Thyroid gland (tissue), 4 donors: Measurements from ENCODE around the gene SLC25A27. TPM values are rescaled to one million over a fixed set of nuclear protein-coding genes. Genes with fewer than 3 reads are reported as not detected.

ENCODE experiments used
- DNase-seq, 2 donors: peaks; one replicate each; pipeline ENCODE4 v3.0.0-alpha.2; 2019
- H3K27ac ChIP-seq, 3 donors: fragments of 200-600 bp; sonication (generic); 1 replicate in 2 of 3; 2 replicates in 1 of 3; pipeline ENCODE4 v1.5.1; 2016 to 2019; ENCODE audit warnings: mild to moderate bottlenecking in 1 of 3, moderate library complexity in 1 of 3
- H3K27me3 ChIP-seq: fragments of 200-600 bp; sonication (generic); one replicate; pipeline ENCODE4 v1.5.1; 2019
- H3K36me3 ChIP-seq, 2 donors: fragments of 200-600 bp; sonication (generic); one replicate each; pipeline ENCODE4 v1.5.1; 2016 to 2019
- H3K4me1 ChIP-seq, 2 donors: fragments of 200-600 bp; sonication (generic); one replicate each; pipeline ENCODE4 v1.5.1; 2017 to 2019
- H3K4me3 ChIP-seq, 3 donors: fragments of 200-600 bp; sonication (generic); replicated peaks in 1 of 3; 1 replicate in 2 of 3; 2 replicates in 1 of 3; pipeline ENCODE4 v1.5.1; 2016; ENCODE audit warnings: mild to moderate bottlenecking in 1 of 3
- H3K9me3 ChIP-seq: fragments of 200-600 bp; sonication (generic); one replicate; pipeline ENCODE4 v1.5.1; 2017
- POLR2A ChIP-seq, 2 donors: fragments of 450-650 bp; IDR thresholded peaks; one replicate each; pipeline ENCODE4 v1.6.1; 2017; ENCODE audit warnings: antibody characterized with exemption in 2 of 2, mild to moderate bottlenecking in 2 of 2, moderate library complexity in 1 of 2
- WGBS, 2 donors: methylation state at CpG; one replicate each; pipeline ENCODE4 v1.1.5; 2017; 5-methylcytosine and 5-hydroxymethylcytosine counted together
- intact Hi-C: fragments of 100-400 bp; cut with DNase I; formaldehyde crosslinking; loops from one replicate; pipeline ENCODE4 v1.15.1; 2023
- total RNA-seq, 4 donors: library from RNA; depleted of rRNA; stranded (reverse); fragments of >200 nt; gene quantifications; one replicate each; pipeline ENCODE4 v1.2.3, GENCODE V29; 2016
- TF ChIP-seq, protein P1 (sequence below), 6 experiments: fragments of 200-600 bp in 3 of 6; fragments of 450-650 bp in 3 of 6; sonication (generic) in 3 of 6; IDR thresholded peaks; one replicate each; pipeline ENCODE4 v1.5.1; 2016 to 2019; ENCODE audit warnings: antibody characterized with exemption in 6 of 6, mild to moderate bottlenecking in 2 of 6, inconsistent platforms in 1 of 6, moderate library complexity in 1 of 6

The SLC25A27 gene
- total RNA-seq, 4 donors from 2014 or later = 26.6 to 81.4 (median 46.5) TPM

DNA sequence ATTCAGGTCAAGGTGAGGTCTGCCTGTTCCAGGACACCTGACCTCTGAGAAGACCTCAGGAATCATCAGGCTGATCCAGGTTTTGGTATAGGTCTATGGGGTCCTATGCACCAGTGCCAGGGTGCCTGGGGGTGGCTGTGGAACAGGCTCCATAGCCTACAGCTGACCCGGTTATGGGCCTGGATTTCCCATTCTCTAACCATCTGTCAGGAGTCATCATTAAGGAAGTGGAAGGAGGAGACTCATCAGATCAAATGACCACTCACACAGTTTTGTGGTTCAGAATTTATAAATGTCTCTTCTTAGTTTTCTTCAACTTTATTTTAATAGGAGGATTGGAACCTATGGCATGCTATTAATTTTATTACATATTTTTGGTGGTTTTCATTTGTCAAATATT lies 67.6 kb downstream of the SLC25A27 start:
- no peak for DNase-seq
- Histone ChIP-seq H3K9me3 (no peaks in the 10 kb centered on the region), H3K27ac (no peak overlapping the region), H3K36me3 (no peaks in the 10 kb centered on the region), H3K4me1 (no peaks in the 10 kb centered on the region), H3K4me3 (no peak overlapping the region), H3K27me3 (no peaks in the 10 kb centered on the region)
- TF ChIP-seq, protein P1, sequence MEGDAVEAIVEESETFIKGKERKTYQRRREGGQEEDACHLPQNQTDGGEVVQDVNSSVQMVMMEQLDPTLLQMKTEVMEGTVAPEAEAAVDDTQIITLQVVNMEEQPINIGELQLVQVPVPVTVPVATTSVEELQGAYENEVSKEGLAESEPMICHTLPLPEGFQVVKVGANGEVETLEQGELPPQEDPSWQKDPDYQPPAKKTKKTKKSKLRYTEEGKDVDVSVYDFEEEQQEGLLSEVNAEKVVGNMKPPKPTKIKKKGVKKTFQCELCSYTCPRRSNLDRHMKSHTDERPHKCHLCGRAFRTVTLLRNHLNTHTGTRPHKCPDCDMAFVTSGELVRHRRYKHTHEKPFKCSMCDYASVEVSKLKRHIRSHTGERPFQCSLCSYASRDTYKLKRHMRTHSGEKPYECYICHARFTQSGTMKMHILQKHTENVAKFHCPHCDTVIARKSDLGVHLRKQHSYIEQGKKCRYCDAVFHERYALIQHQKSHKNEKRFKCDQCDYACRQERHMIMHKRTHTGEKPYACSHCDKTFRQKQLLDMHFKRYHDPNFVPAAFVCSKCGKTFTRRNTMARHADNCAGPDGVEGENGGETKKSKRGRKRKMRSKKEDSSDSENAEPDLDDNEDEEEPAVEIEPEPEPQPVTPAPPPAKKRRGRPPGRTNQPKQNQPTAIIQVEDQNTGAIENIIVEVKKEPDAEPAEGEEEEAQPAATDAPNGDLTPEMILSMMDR (IDR thresholded peaks at IDR 0.05) = no peak
- no peak for TF ChIP-seq POLR2A (IDR thresholded peaks at IDR 0.05)
- WGBS, 2 donors = 85 to 94% methylated on average over 1 of the region's 1 CpG
- intact Hi-C loops = no loop called here

Other genes with a start within 250 kb of the SLC25A27 start
- gene RCAN2, start 161.5 kb upstream of the SLC25A27 start, total RNA-seq = 10 to 100 TPM; 14.0 to 33.2 (median 23.3) TPM
- gene CYP39A1, start 157 bp upstream of the SLC25A27 start, total RNA-seq = 10 to 100 TPM in 3 of 4 donors, 1 to 10 TPM in 1; 6.3 to 18.3 (median 13.0) TPM
- 1 to 10 TPM in 3 of 4 donors, under 1 TPM in 1; 0.88 to 1.8 (median 1.4) TPM for gene TDRD6, start 34.9 kb downstream of the SLC25A27 start, total RNA-seq
- gene PLA2G7, start 82.4 kb downstream of the SLC25A27 start, total RNA-seq = 10 to 100 TPM; 10.0 to 14.3 (median 11.6) TPM
- not detected for gene ANKRD66, start 94.0 kb downstream of the SLC25A27 start, total RNA-seq
- gene MEP1A, start 140.4 kb downstream of the SLC25A27 start, total RNA-seq = not detected